HG02571 (cell line): ENCODE measurements around the gene C2orf81.

Experiments used
- ATAC-seq: cut with Tn5 transposase; IDR thresholded peaks from one replicate; pipeline ENCODE4 v1.9.1; 2021; ENCODE audit warnings: mild to moderate bottlenecking, moderate library complexity; ENCODE audit not compliant: unreplicated experiment

Gene C2orf81

GRCh38 chr2:74391580-74392448 is 29.6 kb downstream of the C2orf81 start:
- peak; percentile 56 for ATAC-seq

- peak; percentile 16 for ATAC-seq
Measured at GRCh38 chr2:74391209-74391579, 30.2 kb downstream of the C2orf81 start.

GRCh38 chr2:74390606-74391005 is 30.8 kb downstream of the C2orf81 start:
- ATAC-seq: no peak

GRCh38 chr2:74387346-74387745 is 34.1 kb downstream of the C2orf81 start:
- ATAC-seq: no peak

- ATAC-seq: no peak
Measured at GRCh38 chr2:74385396-74385795, 36.0 kb downstream of the C2orf81 start.

GRCh38 chr2:74384051-74384450 is 37.4 kb downstream of the C2orf81 start:
- no peak for ATAC-seq

GRCh38 chr2:74383254-74383653 is 38.2 kb downstream of the C2orf81 start:
- ATAC-seq: no peak

- no peak for ATAC-seq
Measured at GRCh38 chr2:74381751-74382150, 39.7 kb downstream of the C2orf81 start.

GRCh38 chr2:74379851-74380789 is 41.3 kb downstream of the C2orf81 start, which contains the start of gene DCTN1:
Gene DCTN1 (minus strand): TSS chr2:74380311. CDS start chr2:74380037, 274 bp downstream.
- ATAC-seq: no peak

GRCh38 chr2:74378007-74378406 is 43.4 kb downstream of the C2orf81 start:
- ATAC-seq: no peak

- no peak for ATAC-seq
Measured at GRCh38 chr2:74375838-74376237, 45.6 kb downstream of the C2orf81 start.

- ATAC-seq: no peak
Measured at GRCh38 chr2:74374509-74375205, 46.8 kb downstream of the C2orf81 start.

- ATAC-seq: no peak
Measured at GRCh38 chr2:74373985-74374384, 47.4 kb downstream of the C2orf81 start.

GRCh38 chr2:74373221-74373676 is 48.2 kb downstream of the C2orf81 start:
- no peak for ATAC-seq

- no peak for ATAC-seq
Measured at GRCh38 chr2:74372674-74373073, 48.7 kb downstream of the C2orf81 start.

GRCh38 chr2:74371421-74371820 is 50.0 kb downstream of the C2orf81 start:
- ATAC-seq: no peak

GRCh38 chr2:74369976-74370375 is 51.4 kb downstream of the C2orf81 start:
- no peak for ATAC-seq

GRCh38 chr2:74368499-74368898 is 52.9 kb downstream of the C2orf81 start:
- no peak for ATAC-seq

GRCh38 chr2:74367789-74368188 is 53.6 kb downstream of the C2orf81 start:
- no peak for ATAC-seq

GRCh38 chr2:74366036-74366435 is 55.4 kb downstream of the C2orf81 start:
- ATAC-seq: no peak
